Measurements from ENCODE around the gene CR1. TPM values are rescaled to one million over a fixed set of nuclear protein-coding genes. Genes with fewer than 3 reads are reported as not detected.
"Not testable (repeated sequence)": the region's sequence is repeated elsewhere in the genome, so short reads cannot be mapped to it uniquely, and the experiment has no call there.

The CR1 gene
- total RNA-seq, 4 donors from 2014 or later: 0.15 to 3.5 (median 1.7) TPM

- no peak overlapping the region for H3K27ac ChIP-seq
- no peak for DNase-seq
- no peak for TF ChIP-seq POLR2A (IDR thresholded peaks at IDR 0.05)
- TF ChIP-seq CTCF (IDR thresholded peaks at IDR 0.05): no peak
- H3K4me3 ChIP-seq: no peak overlapping the region
- no peaks in the 10 kb centered on the region for H3K4me1 ChIP-seq
- whole genome bisulfite sequencing, 2 donors: 81 to 93% methylated on average over 1 of the region's 1 CpG
- intact Hi-C loops (cut with DNase I): no loop called here
- no peaks in the 10 kb centered on the region for H3K36me3 ChIP-seq
- no peaks in the 10 kb centered on the region for H3K27me3 ChIP-seq
- H3K9me3 ChIP-seq: no peaks in the 10 kb centered on the region
Measured at GRCh38 chr1:207626972-207627337, 131.0 kb downstream of the CR1 start.

- intact Hi-C loops (cut with DNase I): no loop called here
- H3K36me3 ChIP-seq: no peaks in the 10 kb centered on the region
- WGBS, 2 donors: 88 to 98% methylated on average over 2 of the region's 2 CpGs
- H3K4me1 ChIP-seq: no peaks in the 10 kb centered on the region
- no peaks in the 10 kb centered on the region for H3K9me3 ChIP-seq
- TF ChIP-seq CTCF (IDR thresholded peaks at IDR 0.05): no peak
- H3K27me3 ChIP-seq: no peaks in the 10 kb centered on the region
- H3K4me3 ChIP-seq: no peak overlapping the region
- H3K27ac ChIP-seq: no peak overlapping the region
- DNase-seq: no peak
Measured at GRCh38 chr1:207627496-207627895, 131.5 kb downstream of the CR1 start.

- Histone ChIP-seq H3K4me1 (no peaks in the 10 kb centered on the region), H3K27ac (no peak overlapping the region), H3K36me3 (no peaks in the 10 kb centered on the region), H3K4me3 (no peak overlapping the region), H3K27me3 (peaks cover 0 to 3% (median 0%) of the 10 kb centered on the region in 4 donors), H3K9me3 (no peaks in the 10 kb centered on the region)
- TF ChIP-seq POLR2A (IDR thresholded peaks at IDR 0.05) (no peak), CTCF (IDR thresholded peaks at IDR 0.05) (no peak)
- no peak for DNase-seq
- intact Hi-C loops (cut with DNase I): no loop called here
- WGBS, 2 donors: 11 to 22% methylated on average over 5 of the region's 5 CpGs
Measured at GRCh38 chr1:207628776-207629175, 132.8 kb downstream of the CR1 start.

GRCh38 chr1:207631137-207631536 is 135.2 kb downstream of the CR1 start:
- WGBS, 2 donors: 45 to 73% methylated on average over 1 of the region's 1 CpG
- Histone ChIP-seq H3K27ac (no peak overlapping the region), H3K4me3 (no peak overlapping the region), H3K9me3 (no peaks in the 10 kb centered on the region), H3K4me1 (peaks cover 0 to 3% (median 0%) of the 10 kb centered on the region in 3 donors), H3K36me3 (no peaks in the 10 kb centered on the region), H3K27me3 (peaks cover 0 to 3% (median 0%) of the 10 kb centered on the region in 4 donors)
- TF ChIP-seq CTCF (IDR thresholded peaks at IDR 0.05): no peak
- no peak for TF ChIP-seq POLR2A (IDR thresholded peaks at IDR 0.05)
- no peak for DNase-seq
- intact Hi-C loops (cut with DNase I): no loop called here

- Histone ChIP-seq H3K36me3 (no peaks in the 10 kb centered on the region), H3K9me3 (no peaks in the 10 kb centered on the region), H3K4me3 (no peak overlapping the region), H3K4me1 (peaks cover 0 to 3% (median 0%) of the 10 kb centered on the region in 3 donors), H3K27ac (no peak overlapping the region), H3K27me3 (peaks cover 0 to 4% (median 0%) of the 10 kb centered on the region in 4 donors)
- intact Hi-C loops (cut with DNase I): no loop called here
- TF ChIP-seq CTCF (IDR thresholded peaks at IDR 0.05) (no peak), POLR2A (IDR thresholded peaks at IDR 0.05) (no peak)
- DNase-seq: no peak
Measured at GRCh38 chr1:207633226-207633625, 137.3 kb downstream of the CR1 start.

GRCh38 chr1:207633699-207634289 is 137.8 kb downstream of the CR1 start:
- H3K36me3 ChIP-seq; H3K27me3 ChIP-seq; DNase-seq; H3K9me3 ChIP-seq; H3K27ac ChIP-seq; H3K4me3 ChIP-seq; H3K4me1 ChIP-seq; intact Hi-C loops (cut with DNase I): not testable (repeated sequence)
- 58 to 71% methylated on average over 12 of the region's 12 CpGs for WGBS, 2 donors

- H3K27me3 ChIP-seq: peaks cover 0 to 14% (median 0%) of the 10 kb centered on the region in 4 donors
- DNase-seq; H3K9me3 ChIP-seq; H3K4me3 ChIP-seq; H3K4me1 ChIP-seq; intact Hi-C loops (cut with DNase I); H3K27ac ChIP-seq; H3K36me3 ChIP-seq: not testable (repeated sequence)
- WGBS, 2 donors: 76 to 82% methylated on average over 6 of the region's 6 CpGs
Measured at GRCh38 chr1:207634293-207634692, 138.3 kb downstream of the CR1 start.

- H3K36me3 ChIP-seq; H3K4me3 ChIP-seq; intact Hi-C loops (cut with DNase I); DNase-seq; H3K9me3 ChIP-seq; H3K27ac ChIP-seq; H3K4me1 ChIP-seq: not testable (repeated sequence)
- WGBS, 2 donors: 52 to 61% methylated on average over 7 of the region's 7 CpGs
- H3K27me3 ChIP-seq: peaks cover 0 to 22% (median 0%) of the 10 kb centered on the region in 4 donors
Measured at GRCh38 chr1:207635569-207636186, 139.7 kb downstream of the CR1 start.
